HepG2 (cell line): Measurements from ENCODE around the gene R3HDM4. TPM values are rescaled to one million over a fixed set of nuclear protein-coding genes. Genes with fewer than 3 reads are reported as not detected.
A peak's percentile ranks its signal among the peaks of the same experiment; 100 is the strongest.

Source experiments
- KIAA2018 ChIP-seq: sonication (generic); formaldehyde crosslinking; IDR thresholded peaks from 2 replicates; pipeline ENCODE4 v1.5.0; 2020; ENCODE audit warnings: mild to moderate bottlenecking, missing genetic modification reagents, borderline replicate concordance
- PHF5A ChIP-seq: IDR thresholded peaks from one replicate; pipeline ENCODE4 v1.6.1; 2018; ENCODE audit warnings: low read depth, missing genetic modification reagents; ENCODE audit not compliant: unreplicated experiment
- SATB2 ChIP-seq: sonication (generic); formaldehyde crosslinking; IDR thresholded peaks from 2 replicates; pipeline ENCODE4 v1.5.0; 2020; ENCODE audit warnings: missing genetic modification reagents
- ZNF230 ChIP-seq: sonication (generic); formaldehyde crosslinking; IDR thresholded peaks from 2 replicates; pipeline ENCODE4 v1.4.0; 2020; ENCODE audit warnings: mild to moderate bottlenecking, missing genetic modification reagents
- polyA plus RNA-seq, 8 experiments: library from polyadenylated mRNA; depleted of rRNA in 3 of 8; stranded (reverse) in 7 of 8; unstranded in 1 of 8; fragments of >200 nt; fragmentation: Illumina TruSeq in 4 of 8; extraction: Trizol in 4 of 8; gene quantifications; 2 replicates each; pipeline versions ENCODE4 v1.2.1 to v1.2.3, GENCODE V29; 2011 to 2016; ENCODE audit warnings: low read depth in 4 of 8, missing spikeins in 1 of 8, mixed read lengths in 1 of 8; ENCODE audit not compliant: insufficient read depth in 1 of 8
- total RNA-seq, 5 experiments: library from RNA; depleted of rRNA; stranded (reverse); fragments of >200 nt; fragmentation: Illumina TruSeq; extraction: Trizol; gene quantifications; 2 replicates each; pipeline ENCODE4 v1.2.3, GENCODE V29; 2016; ENCODE audit warnings: low read depth in 1 of 5
- TF ChIP-seq, protein P1 (sequence below), 2 experiments: sonication (generic) in 1 of 2; formaldehyde crosslinking in 1 of 2; IDR thresholded peaks; 2 replicates each; pipeline versions ENCODE4 v1.4.0 to v1.6.1; 2018 to 2020; ENCODE audit warnings: missing genetic modification reagents in 2 of 2, borderline replicate concordance in 1 of 2, low read depth in 1 of 2, mild to moderate bottlenecking in 1 of 2, missing biosample characterization in 1 of 2

R3HDM4 gene
- total and polyA plus RNA-seq, 2 of the 13 experiments (the other 11 are each of a cell fraction or from before 2014, with no cell fraction given) = 26.2 to 26.9 TPM

GRCh38 chr19:892894-893689 lies 19.9 kb downstream of the R3HDM4 start, which contains the start of the genes MED16 and RNU6-9 (continued):
- TF ChIP-seq KIAA2018 (CRISPR knock-in tag) = no peak
- peak; percentile 60 for TF ChIP-seq PHF5A (CRISPR knock-in tag)
- TF ChIP-seq ZNF230 (CRISPR knock-in tag) = no peak
- TF ChIP-seq, protein P1, sequence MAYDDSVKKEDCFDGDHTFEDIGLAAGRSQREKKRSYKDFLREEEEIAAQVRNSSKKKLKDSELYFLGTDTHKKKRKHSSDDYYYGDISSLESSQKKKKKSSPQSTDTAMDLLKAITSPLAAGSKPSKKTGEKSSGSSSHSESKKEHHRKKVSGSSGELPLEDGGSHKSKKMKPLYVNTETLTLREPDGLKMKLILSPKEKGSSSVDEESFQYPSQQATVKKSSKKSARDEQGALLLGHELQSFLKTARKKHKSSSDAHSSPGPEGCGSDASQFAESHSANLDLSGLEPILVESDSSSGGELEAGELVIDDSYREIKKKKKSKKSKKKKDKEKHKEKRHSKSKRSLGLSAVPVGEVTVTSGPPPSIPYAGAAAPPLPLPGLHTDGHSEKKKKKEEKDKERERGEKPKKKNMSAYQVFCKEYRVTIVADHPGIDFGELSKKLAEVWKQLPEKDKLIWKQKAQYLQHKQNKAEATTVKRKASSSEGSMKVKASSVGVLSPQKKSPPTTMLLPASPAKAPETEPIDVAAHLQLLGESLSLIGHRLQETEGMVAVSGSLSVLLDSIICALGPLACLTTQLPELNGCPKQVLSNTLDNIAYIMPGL (CRISPR knock-in tag; IDR thresholded peaks at IDR 0.05; ENCODE audit: borderline replicate concordance in 1 of 2, low read depth in 1 of 2) = peak; percentile 86 to 87; a peak in 3 of 4 replicates
- TF ChIP-seq SATB2 (CRISPR knock-in tag) = peak; percentile 66; the same call in 1 of the 2 replicates
- TF ChIP-seq, all 625 proteins: peak for 169
